Measurements from ENCODE around the gene ERF.

- TF ChIP-seq POLR2A (IDR thresholded peaks at IDR 0.05; ENCODE audit: low read depth, low read length): no peak
- TF ChIP-seq POLR2AphosphoS5 (IDR thresholded peaks at IDR 0.05; ENCODE audit: low read depth, low read length): no peak
Observed at GRCh38 chr19:42295342-42295741, 40.4 kb upstream of the ERF start.

Data from GM12892 (cell line).